Thyroid gland (tissue), 4 donors: Measurements from ENCODE around the gene CC2D2B. TPM values are rescaled to one million over a fixed set of nuclear protein-coding genes. Genes with fewer than 3 reads are reported as not detected.

Experiments
- DNase-seq, 2 donors: peaks; one replicate each; pipeline ENCODE4 v3.0.0-alpha.2; 2019
- H3K27ac ChIP-seq, 3 donors: fragments of 200-600 bp; sonication (generic); 1 replicate in 2 of 3; 2 replicates in 1 of 3; pipeline ENCODE4 v1.5.1; 2016 to 2019; ENCODE audit warnings: mild to moderate bottlenecking in 1 of 3, moderate library complexity in 1 of 3
- H3K27me3 ChIP-seq: fragments of 200-600 bp; sonication (generic); one replicate; pipeline ENCODE4 v1.5.1; 2019
- H3K36me3 ChIP-seq, 2 donors: fragments of 200-600 bp; sonication (generic); one replicate each; pipeline ENCODE4 v1.5.1; 2016 to 2019
- H3K4me1 ChIP-seq, 2 donors: fragments of 200-600 bp; sonication (generic); one replicate each; pipeline ENCODE4 v1.5.1; 2017 to 2019
- H3K4me3 ChIP-seq, 3 donors: fragments of 200-600 bp; sonication (generic); replicated peaks in 1 of 3; 1 replicate in 2 of 3; 2 replicates in 1 of 3; pipeline ENCODE4 v1.5.1; 2016; ENCODE audit warnings: mild to moderate bottlenecking in 1 of 3
- H3K9me3 ChIP-seq: fragments of 200-600 bp; sonication (generic); one replicate; pipeline ENCODE4 v1.5.1; 2017
- CTCF ChIP-seq, 6 experiments: fragments of 200-600 bp in 3 of 6; fragments of 450-650 bp in 3 of 6; sonication (generic) in 3 of 6; IDR thresholded peaks; one replicate each; pipeline ENCODE4 v1.5.1; 2016 to 2019; ENCODE audit warnings: antibody characterized with exemption in 6 of 6, mild to moderate bottlenecking in 2 of 6, inconsistent platforms in 1 of 6, moderate library complexity in 1 of 6
- POLR2A ChIP-seq, 2 donors: fragments of 450-650 bp; IDR thresholded peaks; one replicate each; pipeline ENCODE4 v1.6.1; 2017; ENCODE audit warnings: antibody characterized with exemption in 2 of 2, mild to moderate bottlenecking in 2 of 2, moderate library complexity in 1 of 2
- WGBS, 2 donors: methylation state at CpG; one replicate each; pipeline ENCODE4 v1.1.5; 2017; 5-methylcytosine and 5-hydroxymethylcytosine counted together
- intact Hi-C: fragments of 100-400 bp; cut with DNase I; formaldehyde crosslinking; loops from one replicate; pipeline ENCODE4 v1.15.1; 2023
- total RNA-seq, 4 donors: library from RNA; depleted of rRNA; stranded (reverse); fragments of >200 nt; gene quantifications; one replicate each; pipeline ENCODE4 v1.2.3, GENCODE V29; 2016

The CC2D2B gene
- total RNA-seq, 4 donors from 2014 or later: 1.2 to 2.3 (median 2.1) TPM

- no peaks in the 10 kb centered on the region for H3K36me3 ChIP-seq
- 86 to 92% methylated on average over 2 of the region's 2 CpGs for WGBS, 2 donors
Measured at GRCh38 chr10:95935429-95935828, 27.7 kb downstream of the CC2D2B start.

GRCh38 chr10:95941115-95941514 is 33.3 kb downstream of the CC2D2B start:
- 81 to 85% methylated on average over 4 of the region's 4 CpGs for WGBS, 2 donors
- Histone ChIP-seq H3K9me3 (no peaks in the 10 kb centered on the region), H3K4me3 (no peak overlapping the region), H3K27ac (no peak overlapping the region), H3K27me3 (no peaks in the 10 kb centered on the region), H3K4me1 (no peaks in the 10 kb centered on the region), H3K36me3 (no peaks in the 10 kb centered on the region)
- TF ChIP-seq POLR2A (IDR thresholded peaks at IDR 0.05): no peak
- no peak for TF ChIP-seq CTCF (IDR thresholded peaks at IDR 0.05)
- no peak for DNase-seq
- intact Hi-C loops: no loop called here

More at GRCh38 chr10:95935429-95935828, 27.7 kb downstream of the CC2D2B start:
- H3K27me3 ChIP-seq: no peaks in the 10 kb centered on the region
- intact Hi-C loops: no loop called here
- no peak for DNase-seq
- no peak overlapping the region for H3K27ac ChIP-seq
- no peak overlapping the region for H3K4me3 ChIP-seq
- no peaks in the 10 kb centered on the region for H3K9me3 ChIP-seq
- no peaks in the 10 kb centered on the region for H3K4me1 ChIP-seq
- no peak for TF ChIP-seq CTCF (IDR thresholded peaks at IDR 0.05)
- no peak for TF ChIP-seq POLR2A (IDR thresholded peaks at IDR 0.05)

- Histone ChIP-seq H3K9me3 (no peaks in the 10 kb centered on the region), H3K4me1 (no peaks in the 10 kb centered on the region), H3K27me3 (no peaks in the 10 kb centered on the region), H3K36me3 (no peaks in the 10 kb centered on the region), H3K27ac (no peak overlapping the region), H3K4me3 (no peak overlapping the region)
- WGBS, 2 donors: 77 to 82% methylated on average over 7 of the region's 7 CpGs
- intact Hi-C loops: no loop called here
- TF ChIP-seq POLR2A (IDR thresholded peaks at IDR 0.05) (no peak), CTCF (IDR thresholded peaks at IDR 0.05) (no peak)
- DNase-seq: no peak
Measured at GRCh38 chr10:95963202-95963990, 55.6 kb downstream of the CC2D2B start.

- Histone ChIP-seq H3K4me1 (no peaks in the 10 kb centered on the region), H3K27ac (no peak overlapping the region), H3K9me3 (no peaks in the 10 kb centered on the region), H3K36me3 (no peaks in the 10 kb centered on the region), H3K4me3 (no peak overlapping the region), H3K27me3 (no peaks in the 10 kb centered on the region)
- 87 to 89% methylated on average over 1 of the region's 1 CpG for WGBS, 2 donors
- intact Hi-C loops: no loop called here
- TF ChIP-seq POLR2A (IDR thresholded peaks at IDR 0.05) (no peak), CTCF (IDR thresholded peaks at IDR 0.05) (no peak)
- DNase-seq: no peak
Measured at GRCh38 chr10:95963991-95964389, 56.2 kb downstream of the CC2D2B start.

- no peak overlapping the region for H3K4me3 ChIP-seq
- intact Hi-C loops: no loop called here
- 97 to 100% methylated on average over 1 of the region's 1 CpG for WGBS, 2 donors
Measured at GRCh38 chr10:95964756-95965155, 57.0 kb downstream of the CC2D2B start.

More at GRCh38 chr10:95964756-95965155, 57.0 kb downstream of the CC2D2B start:
- Histone ChIP-seq H3K27ac (no peak overlapping the region), H3K9me3 (no peaks in the 10 kb centered on the region), H3K27me3 (no peaks in the 10 kb centered on the region), H3K36me3 (no peaks in the 10 kb centered on the region), H3K4me1 (no peaks in the 10 kb centered on the region)
- no peak for DNase-seq
- TF ChIP-seq CTCF (IDR thresholded peaks at IDR 0.05) (no peak), POLR2A (IDR thresholded peaks at IDR 0.05) (no peak)
